ENCODE data around the gene RADIL.

GRCh38 chr7:4760952-4761351 is 122.6 kb downstream of the RADIL start:
- TF ChIP-seq CTCF (IDR thresholded peaks at IDR 0.05) (no peak), POLR2A (IDR thresholded peaks at IDR 0.05) (no peak), POLR2AphosphoS5 (IDR thresholded peaks at IDR 0.05) (no peak), EP300 (IDR thresholded peaks at IDR 0.05) (no peak)

All from stomach (tissue), 4 donors.